ENCODE results near the gene NEURL3. TPM values are rescaled to one million over a fixed set of nuclear protein-coding genes. Genes with fewer than 3 reads are reported as not detected.
A peak's percentile ranks its signal among the peaks of the same experiment; 100 is the strongest.

The NEURL3 gene
- total and polyA plus RNA-seq, 2 of the 4 experiments (the other 2 are of a cell fraction), result not detected

DNA sequence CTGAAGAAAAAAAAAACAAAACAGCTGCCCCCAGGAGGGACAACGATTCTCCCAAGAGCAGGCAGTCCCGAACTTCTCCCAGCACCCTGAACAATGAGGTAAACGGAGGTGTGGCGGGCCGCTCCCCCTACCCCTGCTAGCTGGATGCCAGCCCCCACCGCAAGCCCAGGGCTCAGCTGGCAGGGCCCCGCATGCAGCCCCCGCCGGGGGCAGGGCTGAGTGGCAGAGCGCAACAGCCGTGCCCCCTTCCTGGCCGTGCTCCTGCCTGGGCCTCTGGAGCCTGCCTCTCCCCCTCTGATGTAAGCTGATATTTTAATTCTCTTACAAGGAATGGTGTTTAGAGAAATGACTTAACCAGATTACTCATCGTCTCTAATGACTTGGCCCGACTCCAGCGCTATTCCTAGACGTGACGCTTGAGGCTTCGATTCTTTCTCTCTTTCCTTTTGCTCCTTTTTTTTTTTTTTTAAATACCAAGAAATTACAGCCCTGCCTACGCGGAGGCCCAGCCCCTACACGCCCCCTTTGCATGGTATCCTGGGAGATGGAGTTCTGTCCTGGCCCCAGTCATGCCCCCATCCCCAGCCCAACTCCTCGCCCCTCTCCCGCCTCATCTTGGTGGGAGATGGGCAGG, 26.8 kb upstream of the NEURL3 start:
- Histone ChIP-seq H4K20me1 (ENCODE audit: insufficient read depth, low read length) (0 out of 2 replicates have a peak, but pooled peaks cover under 1% of the 10 kb centered on the region), H3K27ac (ENCODE audit: insufficient read depth, low read length) (peak overlapping the region; percentile 51), H2AK9ac (replicated peaks; ENCODE audit: low read depth, low read length, poor library complexity) (peak overlapping the region; percentile 88), H4K5ac (ENCODE audit: low read depth, low read length) (peak overlapping the region; percentile 2; the same call in 1 of the 2 replicates), H2AK5ac (ENCODE audit: low read depth, low read length) (peak overlapping the region; percentile 91), H3K56ac (ENCODE audit: extremely low read depth, insufficient read depth, low read length) (peak overlapping the region; percentile 29; the same call in 1 of the 2 replicates), H3K4me1 (ENCODE audit: control insufficient read depth, insufficient read depth, low read length) (peaks cover 43% of the 10 kb centered on the region), H3K4ac (ENCODE audit: low read depth, low read length) (peak overlapping the region; percentile 91), H2BK120ac (ENCODE audit: low read depth, low read length) (peak overlapping the region; percentile 75), H3K36me3 (ENCODE audit: control insufficient read depth, insufficient read depth, low read length) (no peaks in the 10 kb centered on the region), H3K27me3 (ENCODE audit: control insufficient read depth, insufficient read depth, low read length) (no peaks in the 10 kb centered on the region), H2BK5ac (ENCODE audit: low read depth, low read length, poor library complexity, severe bottlenecking) (peak overlapping the region; percentile 59), H2AFZ (replicated peaks; ENCODE audit: low read length, poor library complexity) (peak overlapping the region; percentile 91), H2BK20ac (ENCODE audit: low read depth, low read length) (peak overlapping the region; percentile 82), H3K18ac (ENCODE audit: low read depth, low read length) (peak overlapping the region; percentile 30), H3K4me3 (ENCODE audit: insufficient read depth, low read depth, low read length) (no peak overlapping the region), H4K91ac (ENCODE audit: insufficient read depth, low read depth, low read length) (peak overlapping the region; percentile 84), H3K4me2 (ENCODE audit: low read depth, low read length) (peak overlapping the region; percentile 43), H4K8ac (ENCODE audit: low read depth in 2 of 2, low read length in 2 of 2) (peak overlapping the region; percentile 9 to 79; a peak in 3 of 4 replicates), H3K9ac (ENCODE audit: low read depth, low read length) (peak overlapping the region; percentile 8; the same call in 1 of the 2 replicates), H3K23ac (ENCODE audit: low read depth, low read length) (peak overlapping the region; percentile 39), H3K9me1 (ENCODE audit: insufficient read depth, low read length) (peaks cover 14% of the 10 kb centered on the region), H3K9me3 (ENCODE audit: control insufficient read depth, insufficient read depth, low read length) (no peaks in the 10 kb centered on the region), H3K14ac (replicated peaks; ENCODE audit: low read depth, low read length) (peak overlapping the region; percentile 70), H2BK15ac (ENCODE audit: low read depth, low read length) (peak overlapping the region; percentile 54; the same call in 2 of the 3 replicates), H3K79me1 (ENCODE audit: low read depth in 1 of 2, low read length in 2 of 2) (peaks cover 0 to 2% of the 10 kb centered on the region in 2 experiments; a peak in 1 of 4 replicates)
- WGBS, 2 experiments (ENCODE audit: extremely low coverage in 2 of 2, insufficient read length in 1 of 2), result no CpG with 5 or more reads among the region's 23 CpGs
- ChIA-PET POLR2A (ENCODE audit: unreplicated experiment) (no interaction called here), CTCF (interaction anchor here (0.6 to 0.9 kb wide), 2 partner anchors 23 to 32 kb away, joined by 3 to 5 read pairs; no protein-coding TSS in a partner anchor)
- ATAC-seq (ENCODE audit: low read depth) (peak; percentile 58), DNase-seq (peak; percentile 99)
- dilution Hi-C loops (cut with HindIII; ENCODE audit: low sequenced_read_pairs, unreplicated experiment), result no loop called here
- BruUV-seq (replicated peaks), result no TSS peak
- TF ChIP-seq BHLHE40 (IDR thresholded peaks at IDR 0.05; ENCODE audit: low read depth, low read length), result peak; percentile 57
- no peak for TF ChIP-seq CTCF (conservative IDR thresholded peaks at IDR 0.05; ENCODE audit: low read depth, low read length)
- TF ChIP-seq CEBPB (IDR thresholded peaks at IDR 0.05; ENCODE audit: low read depth, low read length), result peak; percentile 71
- peak; percentile 76 for TF ChIP-seq MAZ (IDR thresholded peaks at IDR 0.05; ENCODE audit: borderline replicate concordance, low read depth, low read length)
- peak; percentile 28; the same call in 1 of the 2 replicates for TF ChIP-seq POLR2A (IDR thresholded peaks at IDR 0.05; ENCODE audit: low read depth, low read length)
- no peak for TF ChIP-seq SMC3 (IDR thresholded peaks at IDR 0.05; ENCODE audit: low read depth, low read length)
- TF ChIP-seq NFE2L2 (IDR thresholded peaks at IDR 0.05; ENCODE audit: low read depth, low read length), result no peak
- TF ChIP-seq FOS (IDR thresholded peaks at IDR 0.05; ENCODE audit: low read depth, low read length), result peak; percentile 87
- intact Hi-C loops (cut with micrococcal nuclease), result no loop called here
- in situ Hi-C loops (cut with MboI; ENCODE audit: low sequenced_read_pairs), result no loop called here
